ENCODE data around the gene CLEC5A.

CLEC5A gene

DNA sequence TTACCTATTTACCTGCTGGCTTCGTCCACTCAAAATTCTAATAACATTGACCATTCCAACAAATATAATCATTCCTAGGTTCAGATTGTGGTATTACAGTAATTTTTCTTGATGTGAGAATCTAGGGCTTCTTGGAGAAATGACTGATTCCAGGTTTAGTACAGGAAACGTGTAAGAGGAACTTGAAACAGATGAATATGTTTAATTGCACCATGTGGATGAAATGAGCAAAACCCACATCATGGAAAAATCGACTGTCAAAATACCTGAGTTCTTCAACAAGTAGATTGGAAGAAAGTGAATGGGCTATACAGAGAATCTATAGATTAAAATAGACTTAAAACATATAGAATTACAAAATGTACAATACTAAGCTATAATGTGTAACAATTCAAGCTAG, 55.4 kb downstream of the CLEC5A start:
- TF ChIP-seq, protein P1, sequence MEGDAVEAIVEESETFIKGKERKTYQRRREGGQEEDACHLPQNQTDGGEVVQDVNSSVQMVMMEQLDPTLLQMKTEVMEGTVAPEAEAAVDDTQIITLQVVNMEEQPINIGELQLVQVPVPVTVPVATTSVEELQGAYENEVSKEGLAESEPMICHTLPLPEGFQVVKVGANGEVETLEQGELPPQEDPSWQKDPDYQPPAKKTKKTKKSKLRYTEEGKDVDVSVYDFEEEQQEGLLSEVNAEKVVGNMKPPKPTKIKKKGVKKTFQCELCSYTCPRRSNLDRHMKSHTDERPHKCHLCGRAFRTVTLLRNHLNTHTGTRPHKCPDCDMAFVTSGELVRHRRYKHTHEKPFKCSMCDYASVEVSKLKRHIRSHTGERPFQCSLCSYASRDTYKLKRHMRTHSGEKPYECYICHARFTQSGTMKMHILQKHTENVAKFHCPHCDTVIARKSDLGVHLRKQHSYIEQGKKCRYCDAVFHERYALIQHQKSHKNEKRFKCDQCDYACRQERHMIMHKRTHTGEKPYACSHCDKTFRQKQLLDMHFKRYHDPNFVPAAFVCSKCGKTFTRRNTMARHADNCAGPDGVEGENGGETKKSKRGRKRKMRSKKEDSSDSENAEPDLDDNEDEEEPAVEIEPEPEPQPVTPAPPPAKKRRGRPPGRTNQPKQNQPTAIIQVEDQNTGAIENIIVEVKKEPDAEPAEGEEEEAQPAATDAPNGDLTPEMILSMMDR (IDR thresholded peaks at IDR 0.05; ENCODE audit: insufficient read depth, low read depth, low read length, missing control alignments): no peak
- no peak overlapping the region for H3K4me3 ChIP-seq (ENCODE audit: low read length)
- DNase-seq (ENCODE audit: low read depth): no peak

DNA sequence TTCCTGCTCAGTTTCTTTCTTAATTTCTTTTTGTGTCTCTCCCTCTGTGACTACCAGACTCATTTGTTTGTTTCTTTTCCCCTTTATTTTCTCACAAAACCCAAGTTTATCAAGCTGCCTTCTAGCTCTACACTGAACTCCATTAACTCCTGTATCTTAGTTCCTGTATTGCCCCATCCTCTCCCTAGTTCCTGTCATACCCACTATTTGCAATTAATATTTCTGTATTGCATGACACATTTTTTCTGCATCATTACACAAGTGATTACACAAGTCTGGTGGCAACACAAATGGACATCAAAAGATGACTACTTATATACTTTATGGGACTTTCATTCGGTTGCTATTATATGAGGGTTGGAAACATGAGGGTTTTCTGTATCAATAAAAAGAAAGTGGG, 57.5 kb downstream of the CLEC5A start:
- TF ChIP-seq, protein P1 (IDR thresholded peaks at IDR 0.05; ENCODE audit: insufficient read depth, low read depth, low read length, missing control alignments): no peak
- peak; percentile 33 for DNase-seq (ENCODE audit: low read depth)
- H3K4me3 ChIP-seq (ENCODE audit: low read length): no peak overlapping the region

DNA sequence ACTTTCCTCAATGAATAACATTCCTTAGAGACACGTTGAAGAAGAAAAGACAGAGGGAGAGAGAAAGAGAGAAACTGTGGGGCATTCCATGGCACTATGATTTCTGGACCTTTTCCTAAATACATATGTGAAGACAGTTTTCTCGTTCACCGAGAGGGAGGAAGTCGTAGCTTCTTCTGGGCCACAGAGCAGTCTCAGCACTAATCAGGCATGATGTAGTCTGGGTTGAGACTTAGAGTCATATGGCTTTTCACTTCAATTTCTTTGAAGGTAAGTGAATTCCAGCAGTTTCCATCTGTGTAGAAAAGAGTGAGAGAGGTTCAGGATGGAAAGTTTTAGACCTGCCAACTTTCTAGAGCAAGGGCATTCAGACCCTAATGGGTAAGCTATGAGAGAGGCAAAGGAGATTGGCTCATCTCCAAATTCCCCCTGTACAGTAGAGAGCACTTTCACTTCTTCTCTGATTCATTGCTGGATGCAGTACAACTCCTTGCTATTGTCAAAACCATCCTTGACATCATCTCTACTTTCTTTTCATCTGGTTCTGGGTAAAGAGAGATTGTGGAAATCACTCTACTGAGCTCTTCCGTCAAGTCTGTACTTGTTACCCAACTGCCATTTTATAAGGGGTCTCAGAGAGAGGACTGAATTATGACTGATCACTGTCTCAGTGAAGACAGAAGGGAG, 62.1 kb downstream of the CLEC5A start:
- no peak for DNase-seq (ENCODE audit: low read depth)
- H3K4me3 ChIP-seq (ENCODE audit: low read length): no peak overlapping the region
- TF ChIP-seq, protein P1 (IDR thresholded peaks at IDR 0.05; ENCODE audit: insufficient read depth, low read depth, low read length, missing control alignments): no peak

DNA sequence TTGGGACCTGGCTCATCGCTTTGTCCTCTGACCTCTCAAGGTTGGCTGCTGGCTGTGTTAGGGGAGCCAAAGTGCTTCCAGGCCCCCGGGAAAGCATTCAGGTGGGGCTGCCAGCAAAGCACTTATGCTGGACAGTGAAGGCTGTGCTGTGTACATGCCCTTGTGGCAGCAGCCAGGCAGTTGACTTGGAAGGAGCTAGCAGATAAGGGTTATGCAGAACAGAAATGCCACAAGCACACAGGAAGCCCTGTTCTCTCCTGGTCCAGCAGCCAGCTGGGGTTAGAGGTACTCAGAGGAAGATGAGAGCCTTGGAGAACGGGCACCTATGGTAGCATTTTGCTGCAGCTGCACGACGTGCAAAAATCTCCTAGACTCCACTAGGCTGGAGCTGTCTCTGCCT, 65.8 kb downstream of the CLEC5A start:
- TF ChIP-seq, protein P1 (IDR thresholded peaks at IDR 0.05; ENCODE audit: insufficient read depth, low read depth, low read length, missing control alignments): no peak
- DNase-seq (ENCODE audit: low read depth): no peak
- no peak overlapping the region for H3K4me3 ChIP-seq (ENCODE audit: low read length)

DNA sequence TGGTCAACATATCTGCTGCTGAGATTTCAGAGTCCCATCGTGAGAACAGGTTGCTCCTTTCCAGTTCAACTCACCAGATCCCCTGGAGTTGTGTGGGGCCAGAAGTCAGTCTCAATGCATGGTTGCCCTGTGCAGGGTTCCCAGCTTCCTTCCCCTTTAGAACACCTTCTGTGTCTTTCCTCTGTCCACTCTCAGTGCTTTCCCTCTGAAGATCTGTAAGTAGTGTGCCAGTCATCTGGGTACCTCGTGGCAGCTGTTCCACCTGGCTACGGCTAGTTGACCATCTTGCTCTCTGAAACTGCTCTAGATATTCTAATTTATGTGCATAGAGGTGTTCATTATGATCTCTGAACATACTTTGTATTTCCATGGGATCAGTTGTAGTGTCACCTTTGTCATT, 69.4 kb downstream of the CLEC5A start:
- no peak for DNase-seq (ENCODE audit: low read depth)
- no peak overlapping the region for H3K4me3 ChIP-seq (ENCODE audit: low read length)
- TF ChIP-seq, protein P1 (IDR thresholded peaks at IDR 0.05; ENCODE audit: insufficient read depth, low read depth, low read length, missing control alignments): no peak

Data from epithelial cell of esophagus (primary cell).